ENCODE results near the gene NR3C2.
A peak's percentile ranks its signal among the peaks of the same experiment; 100 is the strongest.

Gene NR3C2

DNA sequence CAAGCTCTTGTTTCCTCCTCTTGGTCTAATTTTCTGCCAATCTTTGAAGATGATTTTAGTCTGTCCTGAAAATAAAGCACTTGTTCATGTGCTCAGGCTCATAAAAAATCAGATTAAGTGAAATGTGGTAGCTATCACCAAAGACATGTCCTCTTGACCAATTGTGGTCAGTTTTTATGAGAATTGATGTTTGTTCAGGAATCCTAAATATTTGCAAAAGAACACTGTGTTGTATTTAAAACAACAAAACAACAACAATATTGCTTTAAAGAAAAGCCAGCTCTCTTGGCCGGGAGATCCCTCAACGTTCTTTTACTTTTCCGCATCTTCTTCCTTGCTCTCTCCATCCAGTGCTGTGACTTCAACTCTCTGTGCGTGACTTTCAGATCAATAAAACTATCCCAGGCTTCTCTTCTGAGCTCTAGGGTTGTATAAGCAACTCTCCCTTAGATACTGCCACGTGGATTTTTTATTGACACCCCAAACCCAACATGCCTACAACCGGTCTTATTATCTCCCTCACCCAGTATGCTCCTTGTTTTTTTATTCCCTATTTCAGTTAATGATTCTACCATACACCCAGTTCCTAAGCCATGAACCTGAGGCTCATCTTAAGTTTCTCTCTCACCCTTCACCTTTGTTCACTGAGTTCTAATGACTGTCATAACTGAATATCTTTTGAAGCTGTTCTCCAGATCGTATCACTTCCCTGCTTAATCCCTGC is 400.4 kb downstream of the NR3C2 start:
- no peak for DNase-seq

DNA sequence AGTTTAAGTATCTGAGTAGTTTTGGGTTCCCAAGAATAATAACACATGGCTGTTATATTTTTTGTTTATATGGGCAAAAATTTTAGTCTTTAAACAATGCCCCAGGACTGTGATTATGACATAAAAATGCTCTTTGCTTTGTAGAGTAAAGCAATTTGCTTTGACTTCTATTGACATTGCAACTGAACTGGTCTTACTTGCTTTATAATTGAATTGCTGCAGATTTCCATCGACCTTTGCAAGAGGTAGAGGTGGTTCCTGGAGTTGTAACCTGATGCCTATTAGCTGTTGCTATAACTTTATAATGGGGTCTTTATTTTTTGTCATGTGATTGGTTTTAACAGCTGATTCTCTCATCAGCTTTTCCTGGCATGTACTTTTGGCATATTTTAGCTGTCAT is 407.4 kb downstream of the NR3C2 start:
- no peak for DNase-seq

DNA sequence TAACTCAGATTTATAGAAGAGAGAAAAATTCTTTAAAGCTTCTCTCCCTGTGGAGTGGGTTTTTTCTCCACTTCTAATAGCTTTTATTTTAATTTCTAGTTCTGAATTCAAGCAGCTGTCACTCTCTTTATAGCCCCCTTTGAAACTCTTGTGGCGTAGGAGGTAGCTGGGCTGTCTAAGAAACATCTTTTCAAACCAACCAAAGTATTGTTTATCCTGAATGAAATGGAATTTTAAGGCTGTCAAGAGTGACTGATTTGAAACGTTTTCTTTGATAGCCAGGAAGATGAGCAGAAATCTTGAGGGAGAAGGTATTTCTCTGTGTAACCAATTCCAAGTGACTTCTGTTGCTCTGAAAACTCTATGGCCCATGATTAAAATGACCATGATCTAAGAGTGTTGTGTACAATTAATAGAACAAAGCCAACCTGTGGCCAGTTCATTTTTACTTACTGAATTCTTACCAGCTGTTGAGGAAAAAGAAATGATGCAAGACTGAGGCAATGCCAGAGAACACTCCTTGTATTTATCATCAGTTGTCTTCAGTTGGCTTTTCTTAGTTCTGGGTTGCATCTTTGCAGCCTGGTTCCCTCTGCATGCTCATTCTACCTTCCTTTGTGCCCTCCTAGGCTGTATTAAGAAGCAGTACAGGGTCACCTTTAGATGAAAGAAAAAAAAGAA is 411.9 kb downstream of the NR3C2 start:
- peak; percentile 11 for DNase-seq

DNA sequence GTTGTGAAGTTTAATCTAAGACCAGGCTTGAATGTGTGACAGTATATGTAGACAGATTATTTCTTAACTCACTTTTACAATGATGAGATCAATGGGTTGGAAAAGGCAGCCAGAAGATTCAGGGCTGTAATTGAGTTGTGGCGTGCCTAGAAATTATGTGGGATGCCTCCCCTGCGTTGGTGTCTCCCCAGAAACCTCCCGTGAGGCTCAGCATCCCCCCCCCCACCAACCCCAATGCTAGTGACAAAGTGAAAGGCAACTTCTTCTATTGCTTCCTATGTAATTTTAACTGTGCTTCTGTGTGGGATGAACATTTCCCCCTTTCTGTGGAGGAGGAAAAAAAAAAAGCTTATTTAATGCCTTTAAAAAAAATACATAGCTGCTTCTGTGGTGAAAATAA is 412.4 kb downstream of the NR3C2 start:
- DNase-seq: no peak
